HG03159 (cell line): ENCODE measurements around the gene SCFD2.
"Not testable (repeated sequence)": the region's sequence is repeated elsewhere in the genome, so short reads cannot be mapped to it uniquely, and the experiment has no call there.

Experiments
- ATAC-seq: cut with Tn5 transposase; IDR thresholded peaks from one replicate; pipeline ENCODE4 v1.9.1; 2021; ENCODE audit warnings: mild to moderate bottlenecking, moderate library complexity; ENCODE audit not compliant: unreplicated experiment

Gene SCFD2

GRCh38 chr4:53267026-53267425 is 98.8 kb downstream of the SCFD2 start:
- ATAC-seq, result no peak

GRCh38 chr4:53255986-53256385 is 109.9 kb downstream of the SCFD2 start:
- not testable (repeated sequence) for ATAC-seq

- ATAC-seq, result no peak
These were observed 125.3 kb downstream of the SCFD2 start for GRCh38 chr4:53240573-53240972.

GRCh38 chr4:53238352-53238751 is 127.5 kb downstream of the SCFD2 start:
- ATAC-seq, result not testable (repeated sequence)

- ATAC-seq, result not testable (repeated sequence)
These were observed 128.1 kb downstream of the SCFD2 start for GRCh38 chr4:53237811-53238210.

- ATAC-seq, result not testable (repeated sequence)
These were observed 129.2 kb downstream of the SCFD2 start for GRCh38 chr4:53236624-53237023.

- no peak for ATAC-seq
These were observed 130.3 kb downstream of the SCFD2 start for GRCh38 chr4:53235547-53235946.

GRCh38 chr4:53234669-53235068 is 131.2 kb downstream of the SCFD2 start:
- no peak for ATAC-seq

- ATAC-seq, result no peak
These were observed 131.8 kb downstream of the SCFD2 start for GRCh38 chr4:53234111-53234510.

- ATAC-seq, result no peak
These were observed 132.6 kb downstream of the SCFD2 start for GRCh38 chr4:53233114-53233795.

GRCh38 chr4:53232371-53232770 is 133.5 kb downstream of the SCFD2 start:
- ATAC-seq, result no peak

GRCh38 chr4:53228036-53228435 is 137.8 kb downstream of the SCFD2 start:
- no peak for ATAC-seq

- ATAC-seq, result no peak
These were observed 138.4 kb downstream of the SCFD2 start for GRCh38 chr4:53227451-53227850.

- ATAC-seq, result no peak
These were observed 143.9 kb downstream of the SCFD2 start for GRCh38 chr4:53221832-53222480.

GRCh38 chr4:53219148-53219547 is 146.7 kb downstream of the SCFD2 start:
- not testable (repeated sequence) for ATAC-seq

- no peak for ATAC-seq
These were observed 157.1 kb downstream of the SCFD2 start for GRCh38 chr4:53208753-53209152.

- no peak for ATAC-seq
These were observed 159.9 kb downstream of the SCFD2 start for GRCh38 chr4:53205970-53206369.

- ATAC-seq, result no peak
These were observed 166.5 kb downstream of the SCFD2 start for GRCh38 chr4:53199356-53199755.

- ATAC-seq, result no peak
These were observed 168.1 kb downstream of the SCFD2 start for GRCh38 chr4:53197772-53198142.

- ATAC-seq, result no peak
These were observed 168.7 kb downstream of the SCFD2 start for GRCh38 chr4:53196882-53197771.

GRCh38 chr4:53195815-53196661 is 169.8 kb downstream of the SCFD2 start:
- ATAC-seq, result no peak
